Measurements from ENCODE around the gene AGAP1. TPM values are rescaled to one million over a fixed set of nuclear protein-coding genes. Genes with fewer than 3 reads are reported as not detected.

The AGAP1 gene
- total RNA-seq, 4 donors from 2014 or later: 23.4 to 46.5 (median 29.3) TPM

DNA sequence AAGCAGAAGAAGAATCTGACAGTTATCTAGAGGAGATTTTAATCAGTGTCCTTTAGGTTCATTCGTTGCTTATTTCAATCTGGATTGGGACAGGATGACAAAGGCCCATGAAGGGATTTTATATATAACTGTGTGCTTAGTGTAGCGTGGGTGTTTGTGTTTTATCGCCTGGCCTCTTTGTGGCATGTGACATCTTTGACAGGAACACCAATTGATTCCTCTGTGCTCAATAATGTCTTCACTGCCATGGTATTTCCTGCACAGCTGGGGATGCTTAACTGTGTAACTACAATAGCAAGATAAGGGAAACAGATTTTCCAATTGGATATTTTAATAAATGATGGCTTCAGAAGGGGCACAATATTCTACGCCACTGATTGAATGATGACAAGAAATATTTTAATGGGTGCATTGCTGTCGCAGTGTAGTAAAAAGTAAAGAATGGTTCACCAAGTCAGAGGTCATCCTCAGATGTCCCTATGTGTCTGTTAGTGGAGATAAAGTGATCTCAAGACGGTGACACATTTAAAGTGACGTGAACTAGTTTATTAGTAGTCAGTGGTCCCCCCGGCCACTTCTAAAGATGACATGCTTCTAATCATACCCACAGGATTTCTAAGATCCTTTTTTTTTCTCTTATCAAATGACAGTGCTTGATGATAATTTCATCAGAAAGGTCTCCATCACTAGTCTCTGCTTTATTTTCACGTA is 160.4 kb downstream of the AGAP1 start:
- intact Hi-C loops (cut with DNase I): no loop called here
- Histone ChIP-seq H3K9me3 (no peaks in the 10 kb centered on the region), H3K4me3 (replicated peaks in 1 of 3) (no peak overlapping the region), H3K27ac (no peak overlapping the region), H3K36me3 (no peaks in the 10 kb centered on the region), H3K4me1 (peaks cover 9 to 14% of the 10 kb centered on the region in 2 donors), H3K27me3 (no peaks in the 10 kb centered on the region)
- TF ChIP-seq CTCF (IDR thresholded peaks at IDR 0.05) (no peak), POLR2A (IDR thresholded peaks at IDR 0.05) (no peak)
- DNase-seq: no peak
- 72 to 76% methylated on average over 9 of the region's 9 CpGs for WGBS, 2 donors

DNA sequence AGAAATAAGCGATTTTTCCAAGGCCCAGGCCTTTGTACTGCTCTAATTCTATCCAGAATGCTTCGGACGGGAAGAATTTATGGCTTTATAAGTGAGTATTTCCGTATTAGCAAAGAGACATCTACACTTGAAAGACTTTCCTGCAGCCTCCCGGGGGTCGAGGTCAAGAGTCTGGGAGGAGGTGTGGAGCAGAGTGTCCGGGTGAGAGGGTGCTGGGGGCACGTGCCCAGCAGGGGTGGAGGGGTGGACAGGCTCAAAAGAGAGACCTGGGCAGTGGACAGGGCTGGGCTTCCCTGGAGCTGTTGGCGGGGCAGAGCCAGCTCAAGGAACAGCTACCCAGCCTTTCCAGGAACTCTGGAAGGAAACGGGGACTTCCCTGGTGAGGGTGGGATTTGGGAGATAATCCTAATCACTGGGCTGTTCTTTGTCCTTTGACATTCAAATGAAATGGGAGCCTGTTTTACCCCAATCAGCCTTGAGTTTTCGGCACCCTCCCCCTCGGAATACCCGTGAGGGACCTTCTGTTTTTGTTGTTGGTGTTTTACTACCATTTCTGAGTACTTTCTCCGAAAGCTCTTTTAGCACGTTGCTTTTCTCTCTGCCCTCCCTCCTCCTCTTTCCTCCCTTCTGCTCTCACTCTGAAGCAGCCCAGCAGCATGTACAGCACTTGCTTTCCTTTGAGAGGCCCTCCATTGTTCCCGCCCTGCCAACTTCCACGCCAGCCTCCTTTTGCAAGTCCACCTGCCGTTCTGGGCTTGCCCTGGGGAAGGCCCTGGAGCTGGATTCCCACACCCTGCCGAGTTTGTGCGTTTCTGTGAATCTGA is 164.7 kb downstream of the AGAP1 start:
- H3K27ac ChIP-seq: no peak overlapping the region
- peaks cover 11 to 14% of the 10 kb centered on the region in 2 donors for H3K4me1 ChIP-seq
- intact Hi-C loops (cut with DNase I): no loop called here
- H3K4me3 ChIP-seq (replicated peaks in 1 of 3): no peak overlapping the region
- no peaks in the 10 kb centered on the region for H3K9me3 ChIP-seq
- WGBS, 2 donors: 35 to 41% methylated on average over 20 of the region's 20 CpGs
- TF ChIP-seq POLR2A (IDR thresholded peaks at IDR 0.05) (no peak), CTCF (IDR thresholded peaks at IDR 0.05) (no peak)
- DNase-seq: peak; percentile 77
- H3K36me3 ChIP-seq: no peaks in the 10 kb centered on the region
- no peaks in the 10 kb centered on the region for H3K27me3 ChIP-seq

- Histone ChIP-seq H3K9me3 (no peaks in the 10 kb centered on the region), H3K27ac (no peak overlapping the region), H3K4me3 (replicated peaks in 1 of 3) (no peak overlapping the region), H3K27me3 (no peaks in the 10 kb centered on the region), H3K4me1 (peaks cover 10 to 11% of the 10 kb centered on the region in 2 donors), H3K36me3 (no peaks in the 10 kb centered on the region)
- WGBS, 2 donors: 68 to 78% methylated on average over 7 of the region's 7 CpGs
- no peak for DNase-seq
- TF ChIP-seq CTCF (IDR thresholded peaks at IDR 0.05) (no peak), POLR2A (IDR thresholded peaks at IDR 0.05) (no peak)
- intact Hi-C loops (cut with DNase I): no loop called here
Observed at GRCh38 chr2:235659767-235660322, 166.0 kb downstream of the AGAP1 start.

- 90 to 91% methylated on average over 9 of the region's 9 CpGs for WGBS, 2 donors
- DNase-seq: no peak
- Histone ChIP-seq H3K4me3 (replicated peaks in 1 of 3) (no peak overlapping the region), H3K27me3 (no peaks in the 10 kb centered on the region), H3K4me1 (peaks cover 11 to 13% of the 10 kb centered on the region in 2 donors), H3K9me3 (no peaks in the 10 kb centered on the region), H3K36me3 (no peaks in the 10 kb centered on the region), H3K27ac (no peak overlapping the region)
- TF ChIP-seq POLR2A (IDR thresholded peaks at IDR 0.05) (no peak), CTCF (IDR thresholded peaks at IDR 0.05) (no peak)
- intact Hi-C loops (cut with DNase I): no loop called here
Observed at GRCh38 chr2:235660484-235661082, 166.7 kb downstream of the AGAP1 start.

All from thyroid gland (tissue), 4 donors.